ENCODE data around the gene DSC1. TPM values are rescaled to one million over a fixed set of nuclear protein-coding genes. Genes with fewer than 3 reads are reported as not detected.

DSC1 gene
- polyA plus RNA-seq, 1 donor (not counting 4 experiments of a cell fraction or from before 2014, with no cell fraction given): 11.2 TPM

DNA sequence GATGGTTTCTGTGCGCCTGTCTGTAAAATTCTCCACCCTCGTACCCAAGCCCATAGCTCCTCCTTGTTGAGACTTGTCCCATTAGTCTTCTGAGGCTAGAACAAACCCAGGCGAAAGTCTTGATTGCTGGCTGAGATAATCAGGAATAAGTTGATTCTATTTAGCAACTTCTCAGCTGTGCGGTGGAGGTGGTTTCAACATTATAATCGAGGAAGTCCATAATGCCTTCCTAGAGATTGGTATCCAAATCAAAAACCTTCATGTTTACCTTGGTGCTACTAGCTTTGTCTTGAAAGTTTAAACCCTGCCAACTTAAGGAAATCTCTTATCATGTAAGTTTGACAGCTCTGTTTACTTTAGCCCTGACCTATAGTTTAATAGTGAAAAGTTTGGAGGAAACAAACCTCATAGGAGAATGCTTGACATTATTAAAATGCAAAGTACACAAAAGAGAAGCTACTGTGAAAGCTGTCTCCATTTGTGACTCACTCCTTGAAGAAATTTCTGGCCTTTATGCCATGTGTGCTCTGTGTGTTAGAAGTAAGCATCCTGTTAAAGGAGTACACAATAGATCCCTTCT, 36.6 kb upstream of the DSC1 start:
- H3K9me3 ChIP-seq (ENCODE audit: control insufficient read depth, low read depth, low read length): no peaks in the 10 kb centered on the region
- H4K20me1 ChIP-seq (ENCODE audit: control insufficient read depth, extremely low read depth, insufficient read depth, low read length): no peaks in the 10 kb centered on the region
- no peaks in the 10 kb centered on the region for H3K9me1 ChIP-seq (ENCODE audit: control insufficient read depth, extremely low read depth, insufficient read depth, low read length)
- no peaks in the 10 kb centered on the region for H3K27me3 ChIP-seq (ENCODE audit: control insufficient read depth, extremely low read depth, insufficient read depth, low read length)
- peak overlapping the region; percentile 72 for H2AFZ ChIP-seq (ENCODE audit: control insufficient read depth, low read length)
- H3K4me3 ChIP-seq (ENCODE audit: control insufficient read depth in 2 of 3, extremely low read depth in 1 of 3, insufficient read depth in 2 of 3, low read depth in 1 of 3, low read length in 3 of 3): peak overlapping the region in 2 of 3 experiments; percentile 11 to 30
- no peak for DNase-seq (ENCODE audit: low read depth, low spot score)
- dilution Hi-C loops (cut with MboI; ENCODE audit: extremely low pct_ligation_motif_present, low sequenced_read_pairs): loop anchor here (25.0 kb wide), 1 partner anchor 112 kb away; no protein-coding TSS in a partner anchor
- H3K27ac ChIP-seq (ENCODE audit: control insufficient read depth, insufficient read depth, low read length): peak overlapping the region; percentile 75
- peak overlapping the region; percentile 26 for H3K9ac ChIP-seq (ENCODE audit: control insufficient read depth, extremely low read depth, insufficient read depth, low read length)
- H3K4me1 ChIP-seq (ENCODE audit: control insufficient read depth, extremely low read depth, insufficient read depth, low read length): peaks cover 42% of the 10 kb centered on the region
- H3K36me3 ChIP-seq (ENCODE audit: control insufficient read depth in 2 of 2, extremely low read depth in 1 of 2, insufficient read depth in 2 of 2, low read length in 2 of 2): no peaks in the 10 kb centered on the region
- peak overlapping the region; percentile 76 for H3K4me2 ChIP-seq (ENCODE audit: control insufficient read depth, extremely low read depth, insufficient read depth, low read depth, low read length)
- H3K79me2 ChIP-seq (ENCODE audit: control insufficient read depth, insufficient read depth, low read length): no peaks in the 10 kb centered on the region
- TF ChIP-seq CTCF (optimal IDR thresholded peaks at IDR 0.05 in 1 of 3, IDR thresholded peaks at IDR 0.05 in 1 of 3, conservative IDR thresholded peaks at IDR 0.05 in 1 of 3; ENCODE audit: extremely low read depth in 1 of 3, insufficient read depth in 2 of 3, low read length in 3 of 3) (no peak), EZH2 (IDR thresholded peaks at IDR 0.05; ENCODE audit: low read length) (no peak)
- FAIRE-seq: peak; percentile 84

- Histone ChIP-seq H3K9ac (ENCODE audit: control insufficient read depth, extremely low read depth, insufficient read depth, low read length) (peak overlapping the region; percentile 25), H3K36me3 (ENCODE audit: control insufficient read depth in 2 of 2, extremely low read depth in 1 of 2, insufficient read depth in 2 of 2, low read length in 2 of 2) (no peaks in the 10 kb centered on the region), H3K27ac (ENCODE audit: control insufficient read depth, insufficient read depth, low read length) (peak overlapping the region; percentile 75), H3K4me2 (ENCODE audit: control insufficient read depth, extremely low read depth, insufficient read depth, low read depth, low read length) (peak overlapping the region; percentile 4), H3K79me2 (ENCODE audit: control insufficient read depth, insufficient read depth, low read length) (no peaks in the 10 kb centered on the region), H2AFZ (ENCODE audit: control insufficient read depth, low read length) (no peak overlapping the region), H4K20me1 (ENCODE audit: control insufficient read depth, extremely low read depth, insufficient read depth, low read length) (no peaks in the 10 kb centered on the region), H3K4me3 (ENCODE audit: control insufficient read depth in 2 of 3, extremely low read depth in 1 of 3, insufficient read depth in 2 of 3, low read depth in 1 of 3, low read length in 3 of 3) (no peak overlapping the region), H3K9me3 (ENCODE audit: control insufficient read depth, low read depth, low read length) (no peaks in the 10 kb centered on the region), H3K4me1 (ENCODE audit: control insufficient read depth, extremely low read depth, insufficient read depth, low read length) (peaks cover 35% of the 10 kb centered on the region), H3K9me1 (ENCODE audit: control insufficient read depth, extremely low read depth, insufficient read depth, low read length) (no peaks in the 10 kb centered on the region), H3K27me3 (ENCODE audit: control insufficient read depth, extremely low read depth, insufficient read depth, low read length) (no peaks in the 10 kb centered on the region)
- dilution Hi-C loops (cut with MboI; ENCODE audit: extremely low pct_ligation_motif_present, low sequenced_read_pairs): loop anchor here (25.0 kb wide), 1 partner anchor 110 kb away; no protein-coding TSS in a partner anchor
- no peak for TF ChIP-seq EZH2 (IDR thresholded peaks at IDR 0.05; ENCODE audit: low read length)
- no peak for TF ChIP-seq CTCF (optimal IDR thresholded peaks at IDR 0.05 in 1 of 3, IDR thresholded peaks at IDR 0.05 in 1 of 3, conservative IDR thresholded peaks at IDR 0.05 in 1 of 3; ENCODE audit: extremely low read depth in 1 of 3, insufficient read depth in 2 of 3, low read length in 3 of 3)
- DNase-seq (ENCODE audit: low read depth, low spot score): no peak
- FAIRE-seq: peak; percentile 87
These were observed 35.0 kb upstream of the DSC1 start for GRCh38 chr18:31197676-31198075.
